ENCODE measurements around the gene STUB1.

GRCh38 chr16:714558-715476, 34.6 kb downstream of the STUB1 start, which contains the start of gene METRN:
- TF ChIP-seq CTCF (IDR thresholded peaks at IDR 0.05) = no peak
- TF ChIP-seq POLR2A (IDR thresholded peaks at IDR 0.05) = no peak
